ENCODE data around the gene PIP4P1. TPM values are rescaled to one million over a fixed set of nuclear protein-coding genes. Genes with fewer than 3 reads are reported as not detected.
A peak's percentile ranks its signal among the peaks of the same experiment; 100 is the strongest.

PIP4P1 gene
- total RNA-seq, 1 donor from 2014 or later, result 17.7 TPM

- ATAC-seq, result no peak
- intact Hi-C loops (cut with micrococcal nuclease), result loop anchor here (10.0 kb wide), 1 partner anchor 187 kb away; no protein-coding TSS in a partner anchor
- DNase-seq, result no peak
Measured at GRCh38 chr14:20417250-20418186, 43.7 kb downstream of the PIP4P1 start.

GRCh38 chr14:20416223-20416622, 45.0 kb downstream of the PIP4P1 start:
- no peak for DNase-seq
- intact Hi-C loops (cut with micrococcal nuclease), result loop anchor here (10.0 kb wide), 1 partner anchor 189 kb away; no protein-coding TSS in a partner anchor
- no peak for ATAC-seq

GRCh38 chr14:20415782-20416206, 45.4 kb downstream of the PIP4P1 start:
- ATAC-seq (no peak), DNase-seq (no peak)
- intact Hi-C loops (cut with micrococcal nuclease), result loop anchor here (10.0 kb wide), 1 partner anchor 189 kb away; no protein-coding TSS in a partner anchor

GRCh38 chr14:20413744-20414082, 47.5 kb downstream of the PIP4P1 start:
- no peak for DNase-seq
- peak; percentile 34 for ATAC-seq
- intact Hi-C loops (cut with micrococcal nuclease), result loop anchor here (10.0 kb wide), 1 partner anchor 191 kb away; no protein-coding TSS in a partner anchor

GRCh38 chr14:20412876-20413743, 48.1 kb downstream of the PIP4P1 start, which contains the start of gene TEP1:
Gene TEP1 (minus strand): TSS chr14:20413501. CDS start chr14:20408439, 5,062 bp downstream.
- intact Hi-C loops (cut with micrococcal nuclease), result loop anchor here (10.0 kb wide), 1 partner anchor 192 kb away; no protein-coding TSS in a partner anchor
- peak; percentile 98 for ATAC-seq

GRCh38 chr14:20412411-20412810, 48.8 kb downstream of the PIP4P1 start:
- intact Hi-C loops (cut with micrococcal nuclease), result loop anchor here (10.0 kb wide), 1 partner anchor 192 kb away; no protein-coding TSS in a partner anchor
- no peak for DNase-seq
- ATAC-seq, result peak; percentile 9

More at GRCh38 chr14:20412876-20413743, 48.1 kb downstream of the PIP4P1 start, which contains the start of gene TEP1:
- peak; percentile 93 for DNase-seq

- no peak for DNase-seq
- no peak for ATAC-seq
- intact Hi-C loops (cut with micrococcal nuclease), result no loop called here
Measured at GRCh38 chr14:20409226-20409625, 52.0 kb downstream of the PIP4P1 start.

Other genes starting within 250 kb of the PIP4P1 start
- gene OR11H6, start 237.7 kb downstream of the PIP4P1 start, total RNA-seq, result not detected
- not detected for gene OR11H7, start 232.5 kb downstream of the PIP4P1 start, total RNA-seq
- gene OR11H4, start 222.1 kb downstream of the PIP4P1 start, total RNA-seq, result not detected
- gene TTC5, start 155.5 kb downstream of the PIP4P1 start, total RNA-seq, result 11.8 TPM
- 43.9 TPM for gene CCNB1IP1, start 128.2 kb downstream of the PIP4P1 start, total RNA-seq
- gene PARP2, start 117.8 kb downstream of the PIP4P1 start, total RNA-seq, result 17.5 TPM
- gene TEP1, start 47.9 kb downstream of the PIP4P1 start, total RNA-seq, result 10.5 TPM
- gene KLHL33, start 25.3 kb downstream of the PIP4P1 start, total RNA-seq, result 0.77 TPM
- 15.3 TPM for gene OSGEP, start 6.6 kb downstream of the PIP4P1 start, total RNA-seq
- gene APEX1, start 6.2 kb downstream of the PIP4P1 start, total RNA-seq, result 68.2 TPM
- 6.5 TPM for gene PNP, start 8.0 kb upstream of the PIP4P1 start, total RNA-seq
- 0.22 TPM for gene RNASE10, start 44.1 kb upstream of the PIP4P1 start, total RNA-seq
- not detected for gene RNASE9, start 99.6 kb upstream of the PIP4P1 start, total RNA-seq
- gene RNASE11, start 126.6 kb upstream of the PIP4P1 start, total RNA-seq, result not detected
- gene RNASE12, start 129.9 kb upstream of the PIP4P1 start, total RNA-seq, result not detected
- not detected for gene OR6S1, start 180.3 kb upstream of the PIP4P1 start, total RNA-seq
- 8.1 TPM for gene RNASE4, start 223.1 kb upstream of the PIP4P1 start, total RNA-seq
- 4.0 TPM for gene ANG, start 227.3 kb upstream of the PIP4P1 start, total RNA-seq

Data from left ventricle myocardium superior (tissue), 1 donor.